PC-9 (cell line): ENCODE measurements around the gene LARGE2. TPM values are rescaled to one million over a fixed set of nuclear protein-coding genes. Genes with fewer than 3 reads are reported as not detected.

Source experiments
- BruUV-seq: library from RNA; stranded (reverse); fragments of 400-500 nt; replicated peaks from 2 replicates; lab custom pipeline; 2021; lab: Mats Ljungman, UMichigan
- CTCF ChIA-PET: fragments of 300-600 bp; sonication (Branson Sonifier 250); formaldehyde crosslinking; loops from one replicate; lab custom pipeline; 2022; ENCODE audit warnings: antibody characterized with exemption; lab: Charles Lee
- POLR2A ChIA-PET: fragments of 300-600 bp; sonication (Branson Sonifier 250); formaldehyde crosslinking; loops from one replicate; lab custom pipeline; 2022; ENCODE audit warnings: antibody characterized with exemption; ENCODE audit not compliant: unreplicated experiment; lab: Charles Lee
- DNase-seq, 2 experiments: peaks; one replicate each; pipeline versions ENCODE4 v3.0.0 to v3.0.0-alpha.2; 2015 to 2022; ENCODE audit warnings: mixed read lengths in 1 of 2
- H2AFZ ChIP-seq: fragments of 200-600 bp; sonication (generic); 2 replicates; pipeline ENCODE4 v1.8.1; 2017; ENCODE audit warnings: antibody characterized with exemption
- H3F3A ChIP-seq: fragments of 200-600 bp; sonication (generic); 2 replicates; pipeline ENCODE4 v1.8.1; 2017; ENCODE audit warnings: antibody characterized with exemption, mild to moderate bottlenecking, low read depth; ENCODE audit not compliant: insufficient read depth
- H3K27ac ChIP-seq: fragments of 200-600 bp; sonication (generic); 2 replicates; pipeline ENCODE4 v1.6.1; 2016; ENCODE audit warnings: mixed run types
- H3K27me3 ChIP-seq: fragments of 200-600 bp; sonication (generic); 2 replicates; pipeline ENCODE4 v1.6.1; 2016; ENCODE audit warnings: low read depth, mixed run types; ENCODE audit not compliant: insufficient read depth
- H3K36me3 ChIP-seq: fragments of 200-600 bp; sonication (generic); 2 replicates; pipeline ENCODE4 v1.6.1; 2016; ENCODE audit warnings: low read depth, mixed run types
- H3K4me1 ChIP-seq: fragments of 200-600 bp; sonication (generic); replicated peaks from 2 replicates; pipeline ENCODE4 v1.6.1; 2016; ENCODE audit warnings: mixed run types; ENCODE audit not compliant: insufficient read depth
- H3K4me2 ChIP-seq: fragments of 200-600 bp; sonication (generic); 2 replicates; pipeline ENCODE4 v1.6.1; 2017; ENCODE audit warnings: mixed run types
- H3K4me3 ChIP-seq: fragments of 200-600 bp; sonication (generic); 2 replicates; pipeline ENCODE4 v1.6.1; 2016; ENCODE audit warnings: mixed run types
- H3K79me2 ChIP-seq: fragments of 200-600 bp; sonication (generic); 2 replicates; pipeline ENCODE4 v1.6.1; 2017; ENCODE audit warnings: low read depth, mixed run types
- H3K9me2 ChIP-seq: fragments of 200-600 bp; sonication (generic); 2 replicates; pipeline ENCODE4 v1.8.1; 2017; ENCODE audit warnings: mild to moderate bottlenecking; ENCODE audit not compliant: insufficient read depth
- H3K9me3 ChIP-seq: fragments of 200-600 bp; sonication (generic); 2 replicates; pipeline ENCODE4 v1.8.1; 2016; ENCODE audit warnings: low read depth; ENCODE audit not compliant: insufficient read depth
- H4K20me1 ChIP-seq: fragments of 200-600 bp; sonication (generic); 2 replicates; pipeline ENCODE4 v1.8.1; 2017; ENCODE audit not compliant: insufficient read depth
- CTCF ChIP-seq: fragments of 200-600 bp; sonication (generic); conservative IDR thresholded peaks from 2 replicates; pipeline ENCODE4 v1.6.1; 2017; ENCODE audit warnings: mixed run types, antibody characterized with exemption, mild to moderate bottlenecking, moderate library complexity
- EZH2 ChIP-seq: fragments of 200-600 bp; sonication (generic); IDR thresholded peaks from 2 replicates; pipeline ENCODE4 v1.8.0; 2017; ENCODE audit warnings: antibody characterized with exemption, low read depth
- intact Hi-C: fragments of 100-400 bp; cut with micrococcal nuclease; formaldehyde crosslinking; loops from one replicate; pipeline ENCODE4 v1.10.0; 2022; ENCODE audit not compliant: unreplicated experiment
- total RNA-seq: library from RNA; stranded (reverse); gene quantifications from 2 replicates; pipeline ENCODE4 v1.2.3, GENCODE V29; 2021

LARGE2 gene
- total RNA-seq, 1 experiment from 2014 or later = 2.6 TPM

GRCh38 chr11:45925550-45925949 lies 3.1 kb downstream of the LARGE2 start:
- H3K9me2 ChIP-seq = no peaks in the 10 kb centered on the region
- H3K36me3 ChIP-seq = no peaks in the 10 kb centered on the region
- 0 out of 2 replicates have a peak, but pooled peaks cover 4% of the 10 kb centered on the region for H4K20me1 ChIP-seq
- no peak overlapping the region for H2AFZ ChIP-seq
- no peak overlapping the region for H3K4me2 ChIP-seq
- H3F3A ChIP-seq = peaks cover 11% of the 10 kb centered on the region; the same call in 1 of the 2 replicates
- no TSS peak for BruUV-seq
- no peak overlapping the region for H3K27ac ChIP-seq
- 0 out of 2 replicates have a peak, but pooled peaks cover 4% of the 10 kb centered on the region for H3K4me1 ChIP-seq
- H3K4me3 ChIP-seq = no peak overlapping the region
- no peaks in the 10 kb centered on the region for H3K79me2 ChIP-seq
- intact Hi-C loops = no loop called here
- ChIA-PET POLR2A (no interaction called here), CTCF (no interaction called here)
- TF ChIP-seq EZH2 = no peak
- TF ChIP-seq CTCF = no peak
- H3K27me3 ChIP-seq = no peaks in the 10 kb centered on the region
- DNase-seq = no peak
- H3K9me3 ChIP-seq = no peaks in the 10 kb centered on the region

- H3K9me2 ChIP-seq = no peaks in the 10 kb centered on the region
- no peak overlapping the region for H3K4me2 ChIP-seq
- DNase-seq = no peak
- TF ChIP-seq CTCF = no peak
- no peak for TF ChIP-seq EZH2
- H3K4me3 ChIP-seq = no peak overlapping the region
- CTCF ChIA-PET = no interaction called here
- POLR2A ChIA-PET = no interaction called here
- H2AFZ ChIP-seq = no peak overlapping the region
- 0 out of 2 replicates have a peak, but pooled peaks cover 4% of the 10 kb centered on the region for H4K20me1 ChIP-seq
- H3K79me2 ChIP-seq = no peaks in the 10 kb centered on the region
- intact Hi-C loops = no loop called here
- H3F3A ChIP-seq = peaks cover 11% of the 10 kb centered on the region; the same call in 1 of the 2 replicates
- no peaks in the 10 kb centered on the region for H3K27me3 ChIP-seq
- H3K4me1 ChIP-seq = 0 out of 2 replicates have a peak, but pooled peaks cover 4% of the 10 kb centered on the region
- BruUV-seq = no TSS peak
- H3K36me3 ChIP-seq = no peaks in the 10 kb centered on the region
- no peak overlapping the region for H3K27ac ChIP-seq
- no peaks in the 10 kb centered on the region for H3K9me3 ChIP-seq
These were observed 3.5 kb downstream of the LARGE2 start for GRCh38 chr11:45926001-45926401.

- H3K4me1 ChIP-seq = 0 out of 2 replicates have a peak, but pooled peaks cover 4% of the 10 kb centered on the region
- TF ChIP-seq EZH2 (no peak), CTCF (no peak)
- no peak overlapping the region for H3K27ac ChIP-seq
- intact Hi-C loops = no loop called here
- no peak overlapping the region for H3K4me2 ChIP-seq
- 0 out of 2 replicates have a peak, but pooled peaks cover 4% of the 10 kb centered on the region for H4K20me1 ChIP-seq
- H3K4me3 ChIP-seq = no peak overlapping the region
- CTCF ChIA-PET = interaction anchor here (0.5 kb wide), 1 partner anchor 45 kb away, joined by 3 read pairs; no protein-coding TSS in a partner anchor
- no TSS peak for BruUV-seq
- POLR2A ChIA-PET = no interaction called here
- H2AFZ ChIP-seq = no peak overlapping the region
- DNase-seq = no peak
- H3K9me2 ChIP-seq = no peaks in the 10 kb centered on the region
- peaks cover 7% of the 10 kb centered on the region; the same call in 1 of the 2 replicates for H3F3A ChIP-seq
- H3K27me3 ChIP-seq = no peaks in the 10 kb centered on the region
- H3K9me3 ChIP-seq = no peaks in the 10 kb centered on the region
- no peaks in the 10 kb centered on the region for H3K79me2 ChIP-seq
- H3K36me3 ChIP-seq = no peaks in the 10 kb centered on the region
These were observed 4.3 kb downstream of the LARGE2 start for GRCh38 chr11:45926536-45927331.
